SKM-1 treated with dmso at 0.1 percent for 144 hours (cell line): ENCODE data around the gene ANKH.
"Not testable (repeated sequence)": the region's sequence is repeated elsewhere in the genome, so short reads cannot be mapped to it uniquely, and the experiment has no call there.

Experiments used
- DNase-seq: peaks from one replicate; lab custom pipeline; 2025; ENCODE audit not compliant: unreplicated experiment; lab: John Stamatoyannopoulos, UW

The ANKH gene

DNA sequence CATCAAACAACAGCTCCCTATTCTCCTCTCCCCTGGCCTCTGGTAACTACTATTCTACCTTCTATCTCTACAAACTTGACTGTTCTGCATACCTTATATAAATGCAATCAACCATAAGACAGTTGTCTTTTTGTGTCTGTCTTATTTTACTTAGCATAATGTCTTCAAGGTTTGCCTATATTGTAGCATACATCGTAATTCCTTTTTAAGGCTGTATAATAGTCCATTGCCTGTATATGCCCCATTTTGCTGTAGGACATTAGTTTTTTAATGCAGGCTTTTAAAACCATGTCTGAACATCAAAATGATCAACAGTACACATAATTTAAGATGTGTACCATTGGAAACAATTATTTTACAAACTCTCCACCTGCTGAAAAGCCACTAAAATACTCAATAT lies 12.4 kb downstream of the ANKH start:
- DNase-seq: no peak

GRCh38 chr5:14855366-14855765 lies 16.2 kb downstream of the ANKH start:
- no peak for DNase-seq

- no peak for DNase-seq
These were observed 16.8 kb downstream of the ANKH start for GRCh38 chr5:14854799-14855198.

DNA sequence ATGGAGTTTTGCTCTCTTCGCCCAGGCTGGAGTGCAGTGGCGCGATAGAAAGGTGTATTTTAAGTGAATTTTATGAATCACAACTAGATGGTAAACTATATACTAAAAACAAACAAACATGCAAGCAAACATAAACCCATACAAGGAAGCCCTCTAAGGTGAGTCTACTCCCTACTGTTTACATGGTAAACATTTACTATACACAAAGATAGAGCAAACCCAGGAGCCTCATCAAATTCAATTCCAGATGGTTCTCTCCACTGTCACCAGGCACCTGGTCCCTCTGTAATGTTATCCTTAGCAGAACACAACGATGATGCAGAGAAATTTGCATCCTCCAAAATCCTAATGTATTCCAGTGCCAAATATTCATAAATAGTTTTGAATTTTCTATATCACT lies 17.9 kb downstream of the ANKH start:
- no peak for DNase-seq

GRCh38 chr5:14852779-14853178 lies 18.8 kb downstream of the ANKH start:
- no peak for DNase-seq

GRCh38 chr5:14851999-14852526 lies 19.5 kb downstream of the ANKH start:
- no peak for DNase-seq

- DNase-seq: no peak
These were observed 20.0 kb downstream of the ANKH start for GRCh38 chr5:14851597-14851996.

DNA sequence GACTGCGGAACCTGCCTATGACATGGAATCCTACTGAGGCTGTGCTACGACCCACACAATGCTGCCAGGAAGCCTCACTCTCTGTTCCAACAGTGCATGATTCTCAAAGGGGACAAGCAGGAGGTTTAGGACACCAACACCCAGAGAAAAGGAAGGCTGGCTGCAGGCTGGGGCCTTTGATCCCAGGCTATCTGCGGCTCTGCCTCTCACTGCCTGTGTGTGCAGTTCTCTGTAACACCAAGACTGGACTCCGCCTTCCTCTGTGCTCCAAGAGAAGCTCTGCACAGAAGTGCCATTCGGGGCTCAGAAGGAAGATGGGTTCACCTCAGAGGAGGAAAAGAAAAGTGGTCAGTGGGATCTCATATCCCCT lies 20.5 kb downstream of the ANKH start:
- no peak for DNase-seq

DNA sequence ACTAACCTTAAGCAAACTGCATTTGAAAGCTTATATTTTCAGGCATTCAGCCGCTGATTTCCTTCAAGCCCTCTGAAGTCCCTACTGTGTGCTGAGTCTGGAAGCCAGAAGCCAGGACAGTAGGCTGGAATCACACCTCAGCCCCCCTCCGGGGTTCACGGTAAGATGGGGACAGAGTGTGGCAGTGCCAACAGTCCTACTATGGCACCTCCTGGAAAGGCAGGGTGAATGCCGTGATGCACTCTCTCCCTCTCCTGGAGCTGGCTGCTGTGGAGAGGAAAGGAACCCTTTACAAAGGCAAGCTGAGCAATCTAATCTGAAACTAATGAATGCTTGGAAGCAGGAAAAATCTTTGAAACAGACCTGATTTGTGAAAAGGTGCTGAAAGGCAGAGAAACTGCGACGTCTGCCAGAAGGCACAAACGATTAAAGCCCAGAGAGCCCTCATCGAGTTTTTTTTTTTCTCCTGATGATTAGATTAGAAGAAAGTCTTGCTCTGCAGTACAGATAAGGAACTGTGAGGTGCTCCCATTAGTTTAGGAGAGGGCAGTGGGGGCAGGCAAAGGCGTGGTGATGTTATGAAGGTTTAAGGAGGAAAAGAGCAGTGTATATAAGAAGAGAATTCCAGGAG lies 21.0 kb downstream of the ANKH start:
- DNase-seq: no peak

- no peak for DNase-seq
These were observed 21.9 kb downstream of the ANKH start for GRCh38 chr5:14849516-14850294.

DNA sequence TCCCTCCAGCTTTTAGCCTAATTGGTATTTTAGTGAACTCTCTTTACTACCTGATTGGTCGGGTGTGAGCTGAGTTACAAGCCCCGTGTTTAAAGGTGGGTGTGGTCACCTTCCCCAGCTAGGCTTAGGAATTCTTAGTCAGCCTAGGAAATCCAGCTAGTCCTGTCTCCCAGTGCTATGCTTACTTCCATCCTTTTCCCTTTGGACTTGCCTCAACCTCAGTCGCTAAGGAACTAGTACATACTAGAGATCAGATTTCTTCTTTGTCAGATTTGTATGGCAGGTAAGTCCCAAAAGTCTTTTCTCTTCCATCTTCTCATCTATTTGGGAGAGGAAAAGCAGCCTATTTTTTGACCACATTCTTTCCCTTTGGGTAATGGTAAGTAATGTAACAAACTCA lies 22.6 kb downstream of the ANKH start:
- DNase-seq: not testable (repeated sequence)

DNA sequence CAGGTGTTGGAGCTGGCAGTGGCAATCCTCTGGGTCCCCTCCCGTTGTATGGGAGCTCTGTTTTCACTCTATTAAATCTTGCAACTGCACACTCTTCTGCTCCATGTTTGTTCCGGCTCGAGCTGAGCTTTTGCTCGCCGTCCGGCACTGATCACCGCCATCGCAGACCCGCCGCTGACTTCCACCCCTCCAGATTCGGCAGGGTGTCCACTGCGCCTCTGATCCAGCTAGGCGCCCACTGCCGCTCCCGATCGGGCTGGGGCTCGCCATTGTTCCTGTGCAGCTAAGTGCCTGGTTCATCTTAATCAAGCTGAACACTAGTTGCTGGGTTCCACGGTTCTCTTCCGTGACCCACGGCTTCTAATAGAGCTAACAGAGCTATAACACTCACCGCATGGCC lies 23.2 kb downstream of the ANKH start:
- no peak for DNase-seq

GRCh38 chr5:14847471-14847870 lies 24.1 kb downstream of the ANKH start:
- DNase-seq: no peak

DNA sequence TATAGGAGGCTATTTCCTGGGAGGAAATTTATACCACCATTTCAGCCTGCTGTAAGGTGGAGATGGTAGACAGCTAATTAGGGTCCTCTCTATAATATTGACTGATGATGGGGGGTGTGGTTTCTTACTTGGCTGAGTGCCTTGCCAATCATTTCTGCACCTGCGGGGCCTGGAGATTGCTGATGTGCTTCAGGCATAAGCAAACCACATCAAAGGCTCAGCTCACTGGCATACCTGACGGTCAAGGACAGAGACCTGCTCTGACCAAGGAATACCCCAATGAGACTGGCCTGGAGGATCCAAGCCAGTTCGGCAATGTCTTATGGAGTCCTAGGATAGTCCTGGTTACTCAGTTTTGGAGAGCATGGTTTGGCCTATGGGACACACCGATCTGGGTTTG lies 29.5 kb downstream of the ANKH start:
- no peak for DNase-seq

DNA sequence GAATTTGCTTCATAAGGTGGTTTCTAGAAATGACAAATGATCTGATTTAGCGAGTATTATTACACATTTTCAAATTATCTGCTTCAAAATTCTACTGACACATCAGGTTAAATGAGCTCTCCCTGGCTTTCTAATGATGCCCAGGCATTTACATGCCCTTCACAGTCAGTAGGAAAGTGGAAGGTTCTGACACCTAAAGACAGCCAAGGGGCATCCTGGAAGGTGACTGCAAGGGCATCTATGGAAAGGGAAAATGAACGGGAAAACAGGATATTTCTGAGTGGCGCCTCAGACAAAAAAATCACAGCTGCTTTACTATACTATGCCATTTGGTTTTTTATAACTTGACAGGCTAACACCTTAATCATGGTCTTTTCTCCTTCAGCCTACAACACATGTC lies 31.0 kb downstream of the ANKH start:
- no peak for DNase-seq

DNA sequence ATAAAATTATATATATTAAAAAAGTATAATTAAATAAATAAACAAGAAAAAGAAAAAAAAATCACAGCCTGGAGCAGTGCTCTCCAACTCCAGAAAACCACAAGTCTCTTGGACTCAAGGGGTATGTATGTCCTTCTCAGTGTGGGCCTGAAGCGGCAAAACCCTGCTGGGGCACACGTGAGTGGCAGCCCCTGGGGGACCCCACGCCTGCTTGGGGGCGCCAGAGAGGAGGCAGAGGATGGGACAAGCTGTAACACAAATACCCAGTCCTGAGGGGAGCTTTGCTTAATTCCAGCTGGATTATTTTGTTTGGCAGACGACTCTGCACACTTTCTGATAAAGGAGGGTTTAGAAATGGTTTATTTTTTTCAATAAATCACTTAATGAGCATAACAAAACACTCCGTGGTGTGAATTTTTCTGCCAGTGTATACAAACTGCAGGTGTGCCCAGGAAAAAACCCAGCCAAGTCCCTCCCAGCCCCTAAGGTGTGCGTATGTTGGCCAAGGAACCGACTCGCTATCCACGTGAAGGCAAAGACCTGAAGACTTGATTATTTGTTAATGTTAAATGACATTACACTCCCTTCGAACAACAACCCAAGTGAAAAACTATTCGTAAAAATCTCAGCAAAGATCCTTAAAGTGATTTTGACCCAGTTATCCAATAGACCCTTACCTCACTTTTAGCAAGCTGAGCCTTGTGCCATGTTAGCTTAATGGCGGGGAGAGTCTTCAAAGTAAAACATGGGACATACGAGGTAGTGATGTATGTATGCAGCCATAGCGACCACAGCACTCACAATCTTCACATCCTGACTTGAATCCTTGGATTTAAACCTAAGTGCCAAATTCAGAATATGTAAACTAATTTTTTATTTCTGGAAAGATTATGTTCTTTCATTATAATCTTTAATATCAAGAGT lies 32.9 kb downstream of the ANKH start:
- DNase-seq: no peak

GRCh38 chr5:14837423-14838122 lies 34.0 kb downstream of the ANKH start:
- DNase-seq: not testable (repeated sequence)

GRCh38 chr5:14834584-14835550 lies 36.7 kb downstream of the ANKH start:
- no peak for DNase-seq

GRCh38 chr5:14834062-14834461 lies 37.5 kb downstream of the ANKH start:
- DNase-seq: no peak

- DNase-seq: no peak
These were observed 40.6 kb downstream of the ANKH start for GRCh38 chr5:14831006-14831338.
